ENCODE results near the gene TSPOAP1.

DNA sequence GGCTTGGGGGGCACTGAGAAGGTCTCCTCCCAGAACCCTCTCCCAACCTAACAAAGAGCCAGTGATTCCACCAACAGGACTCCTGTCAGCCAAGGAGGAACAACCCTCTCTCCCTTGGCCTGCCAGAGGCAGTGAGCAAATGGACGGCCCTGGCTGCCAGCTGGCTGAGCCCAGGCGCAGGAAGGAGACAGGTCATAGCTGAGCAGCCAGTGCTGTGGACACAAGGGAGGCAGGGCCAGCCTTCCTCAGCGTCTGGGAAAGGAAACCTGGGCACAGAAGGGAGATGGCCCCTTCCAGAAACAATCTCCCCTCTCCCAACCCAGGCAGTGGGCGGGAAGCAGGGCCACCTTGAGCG, 50.0 kb downstream of the TSPOAP1 start:
- TF ChIP-seq, protein P1, sequence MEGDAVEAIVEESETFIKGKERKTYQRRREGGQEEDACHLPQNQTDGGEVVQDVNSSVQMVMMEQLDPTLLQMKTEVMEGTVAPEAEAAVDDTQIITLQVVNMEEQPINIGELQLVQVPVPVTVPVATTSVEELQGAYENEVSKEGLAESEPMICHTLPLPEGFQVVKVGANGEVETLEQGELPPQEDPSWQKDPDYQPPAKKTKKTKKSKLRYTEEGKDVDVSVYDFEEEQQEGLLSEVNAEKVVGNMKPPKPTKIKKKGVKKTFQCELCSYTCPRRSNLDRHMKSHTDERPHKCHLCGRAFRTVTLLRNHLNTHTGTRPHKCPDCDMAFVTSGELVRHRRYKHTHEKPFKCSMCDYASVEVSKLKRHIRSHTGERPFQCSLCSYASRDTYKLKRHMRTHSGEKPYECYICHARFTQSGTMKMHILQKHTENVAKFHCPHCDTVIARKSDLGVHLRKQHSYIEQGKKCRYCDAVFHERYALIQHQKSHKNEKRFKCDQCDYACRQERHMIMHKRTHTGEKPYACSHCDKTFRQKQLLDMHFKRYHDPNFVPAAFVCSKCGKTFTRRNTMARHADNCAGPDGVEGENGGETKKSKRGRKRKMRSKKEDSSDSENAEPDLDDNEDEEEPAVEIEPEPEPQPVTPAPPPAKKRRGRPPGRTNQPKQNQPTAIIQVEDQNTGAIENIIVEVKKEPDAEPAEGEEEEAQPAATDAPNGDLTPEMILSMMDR (IDR thresholded peaks at IDR 0.05; ENCODE audit: insufficient read depth, low read length, poor library complexity, severe bottlenecking), result no peak
- no peak for TF ChIP-seq EZH2phosphoT487 (conservative IDR thresholded peaks at IDR 0.05; ENCODE audit: low read length)
